HG02610 (cell line): ENCODE measurements around the gene TUBGCP2.

Source experiments
- ATAC-seq: cut with Tn5 transposase; IDR thresholded peaks from one replicate; pipeline ENCODE4 v1.9.1; 2021; ENCODE audit warnings: mild to moderate bottlenecking, moderate library complexity; ENCODE audit not compliant: unreplicated experiment

TUBGCP2 gene

GRCh38 chr10:133252223-133252552 is 56.5 kb downstream of the TUBGCP2 start:
- no peak for ATAC-seq

- ATAC-seq = no peak
These were observed 57.1 kb downstream of the TUBGCP2 start for GRCh38 chr10:133251388-133252222.

DNA sequence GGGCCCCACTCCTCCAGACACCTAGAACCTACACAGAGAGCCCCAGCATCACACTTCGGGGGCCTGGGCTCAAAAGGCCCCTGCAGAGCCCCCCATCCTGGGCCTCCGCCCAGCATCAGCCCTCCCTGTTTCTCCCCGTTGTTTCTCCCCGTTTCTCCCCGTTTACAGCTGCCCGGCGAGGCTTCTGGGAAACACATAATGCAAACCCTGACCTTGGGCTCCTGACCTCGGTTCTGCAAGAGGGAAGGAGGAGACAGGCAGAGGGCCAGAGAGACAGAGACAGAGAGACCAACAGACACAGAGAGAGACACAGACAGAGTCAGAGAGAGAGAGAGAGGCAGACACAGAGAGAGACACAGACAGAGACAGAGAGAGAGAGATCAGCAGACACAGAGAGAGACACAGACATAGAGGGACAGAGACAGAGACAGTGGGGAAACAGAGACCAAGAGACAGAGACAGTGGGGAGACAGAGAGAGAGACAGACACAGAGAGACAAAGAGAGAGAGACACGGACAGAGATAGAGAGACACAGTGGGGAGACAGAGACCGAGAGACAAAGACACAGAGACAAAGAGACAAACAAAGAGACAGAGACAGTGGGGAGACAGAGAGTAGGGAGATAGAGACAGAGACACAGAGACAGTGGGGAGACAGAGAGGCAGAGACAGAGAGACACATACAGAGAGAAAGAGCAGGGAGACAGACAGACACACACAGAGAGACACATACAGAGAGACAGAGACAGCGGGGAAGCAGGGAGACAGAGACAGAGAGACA is 58.5 kb downstream of the TUBGCP2 start:
- no peak for ATAC-seq

DNA sequence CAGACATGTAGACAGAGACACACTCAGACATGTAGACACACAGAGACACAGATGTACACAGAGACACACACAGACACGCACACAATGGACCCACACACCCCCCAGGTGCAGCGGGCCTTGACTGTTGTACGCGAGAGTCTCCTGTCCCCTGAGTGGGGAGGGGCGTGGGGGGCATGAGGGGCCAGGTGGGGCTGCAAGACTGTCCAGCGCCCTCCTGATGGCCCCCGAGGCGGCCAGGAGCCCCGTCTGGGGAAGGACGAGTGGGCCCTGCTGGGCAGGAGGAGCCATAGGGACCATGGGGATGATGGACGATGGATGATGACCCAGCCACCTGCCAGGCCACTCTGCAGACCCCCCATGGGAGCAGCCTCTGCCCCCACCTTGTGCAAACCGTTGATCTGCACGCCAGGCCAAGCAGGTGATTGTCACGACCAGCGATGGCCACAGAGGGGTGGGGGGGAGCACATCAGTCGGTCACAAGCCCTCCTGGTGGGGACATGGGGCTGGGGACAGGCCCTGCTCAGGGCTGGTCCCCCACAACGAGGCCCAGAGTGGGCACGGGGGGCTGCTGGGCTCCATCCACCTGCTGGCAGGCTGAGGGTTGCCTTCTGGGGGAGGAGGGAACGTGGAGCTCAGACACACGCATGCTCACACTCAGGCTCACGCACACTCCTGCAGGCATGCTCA is 59.4 kb downstream of the TUBGCP2 start:
- ATAC-seq = no peak

DNA sequence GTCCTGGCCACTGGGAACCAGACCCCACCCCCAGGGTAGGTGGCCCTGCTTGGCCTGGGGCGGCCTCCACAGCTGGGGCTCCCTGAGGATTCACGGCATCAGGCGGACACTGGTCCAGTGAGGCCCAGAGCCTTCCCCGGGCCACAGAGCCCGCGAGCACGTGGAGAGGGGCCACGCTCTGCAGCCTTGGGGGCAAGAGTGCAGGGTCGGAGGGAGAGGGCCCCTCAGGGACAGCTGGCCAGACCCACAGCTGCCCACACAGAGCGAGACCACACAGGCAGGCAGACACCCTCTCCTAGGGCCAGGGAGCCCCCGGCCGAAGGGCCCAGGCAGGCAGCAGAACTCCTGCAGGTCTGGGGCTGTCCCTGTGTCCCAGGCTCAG is 60.3 kb downstream of the TUBGCP2 start:
- no peak for ATAC-seq

DNA sequence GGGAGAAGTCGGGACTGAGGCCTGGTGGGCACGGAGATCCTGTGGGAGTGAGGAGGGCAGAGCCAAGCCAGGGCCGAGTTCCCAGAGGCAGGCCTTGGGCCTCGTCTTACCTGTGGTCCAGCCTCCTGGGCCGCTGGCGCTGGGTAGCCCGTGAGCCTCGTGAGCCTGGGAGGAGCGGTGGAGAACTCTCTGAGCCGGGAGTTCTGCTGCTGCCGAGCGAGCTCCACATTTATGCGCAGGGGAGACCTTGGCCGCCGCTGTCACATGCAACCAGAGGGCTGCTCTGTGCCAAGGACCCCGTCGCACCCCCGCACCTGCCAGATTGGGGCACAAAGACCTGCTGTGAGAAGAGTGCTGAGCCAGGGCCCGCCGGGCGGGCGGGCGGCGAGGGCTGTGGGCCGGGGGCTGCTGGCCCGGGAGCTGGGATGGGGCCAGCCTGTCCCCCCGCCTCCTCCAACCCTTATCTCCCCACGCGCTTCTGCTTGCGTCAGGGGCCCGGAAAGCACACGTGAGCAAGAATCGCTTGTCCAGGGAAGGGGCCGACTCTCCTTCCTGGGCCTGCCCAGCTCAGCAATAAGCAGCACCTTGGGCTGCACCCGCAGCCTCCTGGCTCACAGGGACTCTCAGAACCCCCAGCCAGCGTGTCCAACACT is 60.9 kb downstream of the TUBGCP2 start:
- ATAC-seq = no peak

- no peak for ATAC-seq
These were observed 62.4 kb downstream of the TUBGCP2 start for GRCh38 chr10:133246236-133246626.

- no peak for ATAC-seq
These were observed 63.0 kb downstream of the TUBGCP2 start for GRCh38 chr10:133245439-133246235.

DNA sequence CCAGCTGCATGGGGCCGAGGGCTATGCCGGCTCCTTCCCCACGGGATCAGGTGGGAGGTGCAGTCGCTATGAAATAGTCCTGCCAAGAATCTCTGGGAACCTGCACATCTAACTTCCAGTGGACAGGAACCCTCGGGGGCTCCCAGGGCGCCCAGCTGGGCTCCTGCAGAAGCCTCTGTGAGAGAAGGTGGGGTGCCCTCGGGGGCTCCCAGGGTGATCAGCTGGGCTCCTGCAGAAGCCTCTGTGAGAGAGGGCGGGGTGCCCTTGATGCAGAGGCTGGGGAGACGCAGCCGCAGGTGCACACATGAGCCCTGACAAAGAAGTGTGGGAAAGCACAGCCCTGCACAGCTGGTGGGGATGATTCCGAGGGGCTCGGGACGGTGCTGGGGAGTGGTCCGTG is 65.1 kb downstream of the TUBGCP2 start:
- no peak for ATAC-seq

GRCh38 chr10:133242611-133243356 is 65.9 kb downstream of the TUBGCP2 start:
- ATAC-seq = no peak

DNA sequence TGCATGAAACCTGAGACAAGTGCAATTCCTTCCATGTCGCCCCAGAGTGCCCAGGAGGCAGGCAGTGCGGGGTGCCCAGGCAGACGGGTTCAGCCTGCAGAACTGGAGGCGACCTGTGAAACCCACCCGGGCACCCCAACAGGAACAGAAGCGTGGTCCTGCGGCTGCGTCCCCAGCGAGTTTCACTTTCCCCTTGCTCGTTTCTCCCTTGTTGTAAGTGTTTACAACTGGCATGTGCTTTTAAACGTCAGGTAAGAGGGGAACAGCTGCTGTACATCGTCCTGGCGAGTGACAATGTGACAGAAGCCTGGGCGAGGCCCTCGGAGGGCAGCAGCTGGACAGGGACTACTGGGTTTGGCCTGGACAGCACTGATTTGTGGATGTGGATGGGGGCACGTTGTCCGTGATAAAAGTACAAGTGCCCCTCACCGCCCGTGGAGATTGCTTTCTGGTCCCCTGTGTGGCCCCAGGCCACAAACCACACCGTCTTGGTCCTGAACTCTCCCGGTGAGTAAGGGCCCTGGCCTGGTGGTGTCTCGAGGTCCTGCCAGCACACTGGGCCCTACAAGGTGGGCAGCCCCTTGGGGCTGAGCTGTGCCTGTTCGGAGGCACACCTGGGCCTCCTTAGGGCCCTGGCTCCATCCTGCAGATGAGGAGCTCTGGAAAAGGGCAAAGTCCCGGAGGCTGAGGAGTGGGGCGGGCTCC is 67.0 kb downstream of the TUBGCP2 start:
- ATAC-seq = no peak

- ATAC-seq = no peak
These were observed 68.7 kb downstream of the TUBGCP2 start for GRCh38 chr10:133239990-133240389.

DNA sequence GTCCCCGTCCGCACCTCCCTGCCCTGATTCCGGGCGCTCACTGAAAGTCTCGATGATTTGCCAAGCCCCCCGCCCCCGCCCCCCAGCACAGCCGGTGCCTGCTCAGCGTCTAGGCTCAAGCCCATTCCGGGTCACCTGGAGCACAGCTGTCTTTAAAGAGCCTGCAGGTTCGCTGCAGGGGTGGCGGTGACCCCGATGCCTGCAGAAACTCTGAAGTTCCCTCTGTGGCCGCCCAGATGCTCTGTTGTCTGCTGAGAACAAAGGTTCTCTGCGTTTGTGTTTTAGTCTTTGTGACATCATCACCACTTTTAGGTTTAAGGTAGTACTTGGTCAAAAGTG is 70.2 kb downstream of the TUBGCP2 start:
- no peak for ATAC-seq

DNA sequence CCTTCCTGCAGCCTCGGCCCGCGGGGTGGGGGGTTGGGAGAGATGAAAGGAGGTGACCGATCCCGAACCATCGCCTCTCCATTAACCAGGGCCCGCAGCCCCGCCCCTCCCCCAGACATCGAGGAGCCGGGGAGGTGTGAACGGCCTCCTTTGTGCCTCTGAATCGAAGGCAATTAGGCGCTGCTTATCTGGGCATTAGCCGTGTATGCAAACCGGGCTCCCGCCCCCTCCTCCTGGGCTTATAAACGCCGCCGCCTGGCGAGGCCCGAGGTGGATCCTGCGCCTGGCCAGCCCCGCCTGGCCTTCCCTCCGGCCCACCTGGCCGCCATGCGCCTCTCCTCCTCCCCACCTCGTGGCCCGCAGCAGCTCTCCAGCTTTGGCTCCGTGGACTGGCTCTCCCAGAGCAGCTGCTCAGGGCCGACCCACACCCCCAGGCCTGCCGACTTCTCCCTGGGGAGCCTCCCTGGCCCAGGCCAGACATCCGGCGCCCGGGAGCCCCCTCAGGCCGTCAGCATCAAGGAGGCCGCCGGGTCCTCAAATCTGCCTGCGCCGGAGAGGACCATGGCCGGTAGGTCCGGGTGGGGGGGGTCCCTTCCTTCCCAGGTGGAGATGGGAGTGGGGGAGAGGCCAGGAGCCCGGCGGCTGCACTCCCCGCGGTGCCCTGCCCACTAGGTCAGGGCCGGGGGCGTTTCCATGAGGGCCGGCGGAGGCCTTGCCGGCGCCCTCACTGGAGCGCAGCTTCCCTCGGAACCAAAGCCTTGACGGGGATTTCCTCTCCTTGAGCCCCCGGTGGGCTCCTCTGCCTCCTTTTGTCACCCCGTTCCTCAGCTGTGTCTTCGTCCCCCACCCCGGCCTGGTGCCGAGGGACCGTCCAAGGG is 70.8 kb downstream of the TUBGCP2 start, which contains the start of gene VENTX:
TSS of gene VENTX (plus strand) at position 268 of the 878 bp plus-strand sequence. CDS start at position 328, 60 bp downstream.
- no peak for ATAC-seq

DNA sequence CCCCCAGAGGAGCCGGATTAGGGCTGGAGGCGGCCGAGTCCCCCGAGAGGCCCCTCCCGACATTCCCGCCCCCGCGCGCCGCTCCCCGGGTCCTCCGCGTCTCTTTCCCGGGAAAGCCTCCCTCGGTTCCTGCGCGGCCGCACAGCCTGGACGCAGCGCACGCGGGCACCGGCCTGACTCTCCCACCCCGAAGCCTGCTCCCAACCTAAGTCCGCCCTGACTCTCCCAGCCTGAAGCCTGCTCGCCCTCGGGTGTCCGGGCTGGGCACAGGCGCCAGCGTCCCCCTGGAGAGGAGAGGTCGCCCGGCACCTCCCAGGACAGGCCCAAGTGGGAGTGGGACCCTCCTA is 71.5 kb downstream of the TUBGCP2 start:
- ATAC-seq = no peak

GRCh38 chr10:133236401-133237240 is 72.1 kb downstream of the TUBGCP2 start:
- no peak for ATAC-seq

DNA sequence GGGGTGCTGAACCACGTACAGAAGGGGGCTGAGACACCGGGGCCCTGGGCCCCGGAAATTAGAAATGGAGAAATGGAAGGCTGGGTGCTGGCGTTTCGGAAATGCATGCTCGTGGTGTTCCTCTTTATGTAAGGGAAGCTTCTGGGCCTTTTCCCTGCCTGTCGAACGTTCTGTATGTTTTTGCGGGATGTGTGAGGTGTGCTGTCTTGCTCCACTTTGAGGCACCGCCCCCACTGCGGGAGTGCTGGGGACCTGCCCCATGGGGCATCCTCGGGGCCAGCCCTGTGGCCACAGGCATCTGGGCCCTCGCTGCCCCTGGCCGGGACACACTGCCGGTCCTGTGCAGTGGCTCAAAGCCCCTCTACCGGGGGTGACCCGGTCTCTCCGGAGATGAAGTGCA is 72.7 kb downstream of the TUBGCP2 start:
- no peak for ATAC-seq
